ENCODE results near the gene DNAAF8. TPM values are rescaled to one million over a fixed set of nuclear protein-coding genes. Genes with fewer than 3 reads are reported as not detected.
A peak's percentile ranks its signal among the peaks of the same experiment; 100 is the strongest.

The DNAAF8 gene
- total RNA-seq, 1 experiment from 2014 or later = 0.39 TPM

DNA sequence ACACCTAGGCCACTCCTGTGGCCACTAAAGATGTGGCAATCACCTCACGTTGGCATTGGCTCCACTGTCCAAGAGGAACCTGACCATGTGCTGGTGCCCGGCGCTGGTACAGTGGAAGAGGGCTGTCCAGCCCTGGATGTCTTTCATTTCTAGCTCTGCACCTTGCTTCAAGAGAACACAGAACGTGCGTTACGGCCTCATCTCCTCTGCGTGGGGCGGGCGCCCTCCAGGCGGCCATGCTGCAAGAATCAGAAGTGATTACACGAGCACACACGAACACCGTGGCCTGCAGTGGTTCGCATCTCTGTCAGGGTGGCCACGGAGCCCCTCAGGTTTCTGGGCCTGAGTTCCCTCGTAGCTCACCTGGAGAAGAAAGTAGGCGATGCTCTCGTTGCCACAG, 7.7 kb upstream of the DNAAF8 start:
- H3K4me1 ChIP-seq (ENCODE audit: insufficient read depth, low read length) = no peaks in the 10 kb centered on the region
- H3K9me3 ChIP-seq (ENCODE audit: control insufficient read depth, low read depth, low read length) = no peaks in the 10 kb centered on the region
- Mint-ChIP-seq H3K4me1 (no peaks in the 10 kb centered on the region), H3K4me3 (no peak overlapping the region), H3K27me3 (ENCODE audit: low read depth) (no peaks in the 10 kb centered on the region), H3K36me3 (ENCODE audit: insufficient read depth in 1 of 3, low read depth in 3 of 3) (peaks cover 8 to 65% (median 49%) of the 10 kb centered on the region in 3 experiments), H3K27ac (peak overlapping the region in 2 of 3 experiments; percentile 57 to 60; a peak in 3 of 7 replicates), H3K9me3 (no peaks in the 10 kb centered on the region; a peak in 1 of 5 replicates)
- H2BK5ac ChIP-seq (ENCODE audit: insufficient read length, low read length) = no peak overlapping the region
- WGBS (ENCODE audit: extremely low coverage, insufficient read length, low lambda C conversion rate) = no CpG with 5 or more reads among the region's 18 CpGs
- no peak overlapping the region for H3K14ac ChIP-seq (ENCODE audit: insufficient read depth, low read length)
- H3K23ac ChIP-seq (ENCODE audit: insufficient read length, low read depth, low read length) = no peak overlapping the region
- H3K27ac ChIP-seq (ENCODE audit: insufficient read length, low read depth, low read length) = no peak overlapping the region
- no peak overlapping the region for H3K18ac ChIP-seq (ENCODE audit: insufficient read length, low read depth, low read length)
- no peak overlapping the region for H3K4ac ChIP-seq (ENCODE audit: low read depth, low read length)
- no peak overlapping the region for H4K91ac ChIP-seq (ENCODE audit: insufficient read length, low read depth, low read length)
- DNase-seq = no peak
- H2AFZ ChIP-seq (ENCODE audit: low read length) = no peak overlapping the region
- H3K23me2 ChIP-seq (ENCODE audit: insufficient read length, low read depth, low read length, poor library complexity, severe bottlenecking) = no peaks in the 10 kb centered on the region
- no peak overlapping the region for H2AK5ac ChIP-seq (ENCODE audit: insufficient read length, low read length)
- no peaks in the 10 kb centered on the region for H4K20me1 ChIP-seq (ENCODE audit: control insufficient read depth, insufficient read depth, insufficient read length)
- no peak overlapping the region for H3T11ph ChIP-seq (ENCODE audit: low read length)
- H3K9ac ChIP-seq (ENCODE audit: extremely low read depth, insufficient read length, low read length) = no peak overlapping the region
- no peak overlapping the region for H4K8ac ChIP-seq (replicated peaks; ENCODE audit: insufficient read length, low read depth, low read length)
- H3K79me2 ChIP-seq (ENCODE audit: insufficient read depth, low read length) = 0 out of 2 replicates have a peak, but pooled peaks cover 2% of the 10 kb centered on the region
- no peak overlapping the region for H3K4me2 ChIP-seq (ENCODE audit: insufficient read depth, insufficient read length, low read length)
- H3K79me1 ChIP-seq (ENCODE audit: insufficient read depth, low read depth, low read length, poor library complexity, severe bottlenecking) = peaks cover 3% of the 10 kb centered on the region
- H2BK12ac ChIP-seq (ENCODE audit: insufficient read length, low read depth, low read length) = no peak overlapping the region
- no peak overlapping the region for H4K5ac ChIP-seq (ENCODE audit: insufficient read length, low read depth, low read length)
- H3K56ac ChIP-seq (ENCODE audit: insufficient read length, low read depth, low read length) = no peak overlapping the region
- no peak overlapping the region for H2BK120ac ChIP-seq (ENCODE audit: low read depth, low read length, poor library complexity, severe bottlenecking)
- TF ChIP-seq, protein P1, sequence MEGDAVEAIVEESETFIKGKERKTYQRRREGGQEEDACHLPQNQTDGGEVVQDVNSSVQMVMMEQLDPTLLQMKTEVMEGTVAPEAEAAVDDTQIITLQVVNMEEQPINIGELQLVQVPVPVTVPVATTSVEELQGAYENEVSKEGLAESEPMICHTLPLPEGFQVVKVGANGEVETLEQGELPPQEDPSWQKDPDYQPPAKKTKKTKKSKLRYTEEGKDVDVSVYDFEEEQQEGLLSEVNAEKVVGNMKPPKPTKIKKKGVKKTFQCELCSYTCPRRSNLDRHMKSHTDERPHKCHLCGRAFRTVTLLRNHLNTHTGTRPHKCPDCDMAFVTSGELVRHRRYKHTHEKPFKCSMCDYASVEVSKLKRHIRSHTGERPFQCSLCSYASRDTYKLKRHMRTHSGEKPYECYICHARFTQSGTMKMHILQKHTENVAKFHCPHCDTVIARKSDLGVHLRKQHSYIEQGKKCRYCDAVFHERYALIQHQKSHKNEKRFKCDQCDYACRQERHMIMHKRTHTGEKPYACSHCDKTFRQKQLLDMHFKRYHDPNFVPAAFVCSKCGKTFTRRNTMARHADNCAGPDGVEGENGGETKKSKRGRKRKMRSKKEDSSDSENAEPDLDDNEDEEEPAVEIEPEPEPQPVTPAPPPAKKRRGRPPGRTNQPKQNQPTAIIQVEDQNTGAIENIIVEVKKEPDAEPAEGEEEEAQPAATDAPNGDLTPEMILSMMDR (conservative IDR thresholded peaks at IDR 0.05) = no peak
- no peaks in the 10 kb centered on the region for H3K27me3 ChIP-seq (ENCODE audit: insufficient read depth, low read length)
- H2BK15ac ChIP-seq (ENCODE audit: low read depth, low read length) = no peak overlapping the region
- no peak overlapping the region for H2BK20ac ChIP-seq (ENCODE audit: low read depth, low read length, poor library complexity, severe bottlenecking)
